Measurements from ENCODE around the gene DOCK6. TPM values are rescaled to one million over a fixed set of nuclear protein-coding genes. Genes with fewer than 3 reads are reported as not detected.
A peak's percentile ranks its signal among the peaks of the same experiment; 100 is the strongest.
"Not testable (repeated sequence)": the region's sequence is repeated elsewhere in the genome, so short reads cannot be mapped to it uniquely, and the experiment has no call there.

Gene DOCK6
- total RNA-seq, 1 experiment from 2014 or later, result 82.4 TPM

DNA sequence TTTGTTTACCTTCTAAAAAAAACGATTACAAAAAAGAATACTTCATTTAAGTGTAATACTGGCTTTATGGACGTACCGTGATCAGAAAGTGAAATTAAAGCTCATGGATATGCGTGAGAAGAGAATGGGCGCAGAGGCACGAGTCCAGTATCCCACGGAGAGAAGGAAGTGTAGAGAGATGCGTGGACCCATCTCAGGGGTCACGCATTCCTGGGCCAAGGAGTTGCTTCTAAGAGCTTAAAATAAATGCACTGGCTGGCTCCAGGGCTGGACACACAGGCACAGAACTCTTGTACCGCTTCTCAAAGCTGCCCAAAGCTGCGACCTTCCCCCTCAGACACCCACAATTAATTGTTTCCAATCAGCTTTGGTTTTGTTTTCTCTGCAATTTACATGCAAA lies 98.0 kb downstream of the DOCK6 start:
- intact Hi-C loops (cut with micrococcal nuclease), result no loop called here
- Histone ChIP-seq H3K9me2 (ENCODE audit: insufficient read depth) (no peaks in the 10 kb centered on the region), H3K9me3 (ENCODE audit: control insufficient read depth in 1 of 2, insufficient read depth in 1 of 2, low read depth in 1 of 2, low read length in 2 of 2) (no peaks in the 10 kb centered on the region), H3K4me3 (replicated peaks in 1 of 2; ENCODE audit: low read depth in 1 of 2, low read length in 2 of 2) (no peak overlapping the region), H3K79me2 (ENCODE audit: insufficient read depth, low read length) (no peaks in the 10 kb centered on the region), H3K4me2 (ENCODE audit: low read length) (no peak overlapping the region), H4K20me1 (ENCODE audit: insufficient read depth) (no peaks in the 10 kb centered on the region), H2AFZ (ENCODE audit: low read depth, low read length, poor library complexity, severe bottlenecking) (no peak overlapping the region), H3K36me3 (ENCODE audit: control insufficient read depth in 1 of 2, insufficient read depth in 2 of 2, low read length in 2 of 2) (peaks cover 0 to 3% of the 10 kb centered on the region in 2 experiments; a peak in 1 of 4 replicates), H3K27ac (ENCODE audit: low read depth, low read length) (no peak overlapping the region), H3K9ac (ENCODE audit: low read length) (no peak overlapping the region), H3K4me1 (ENCODE audit: control insufficient read depth in 1 of 2, insufficient read depth in 2 of 2, low read length in 2 of 2) (peaks cover 0 to 16% of the 10 kb centered on the region in 2 experiments; a peak in 2 of 4 replicates), H3K27me3 (ENCODE audit: insufficient read depth, low read length) (no peaks in the 10 kb centered on the region)
- TF ChIP-seq, protein P1, sequence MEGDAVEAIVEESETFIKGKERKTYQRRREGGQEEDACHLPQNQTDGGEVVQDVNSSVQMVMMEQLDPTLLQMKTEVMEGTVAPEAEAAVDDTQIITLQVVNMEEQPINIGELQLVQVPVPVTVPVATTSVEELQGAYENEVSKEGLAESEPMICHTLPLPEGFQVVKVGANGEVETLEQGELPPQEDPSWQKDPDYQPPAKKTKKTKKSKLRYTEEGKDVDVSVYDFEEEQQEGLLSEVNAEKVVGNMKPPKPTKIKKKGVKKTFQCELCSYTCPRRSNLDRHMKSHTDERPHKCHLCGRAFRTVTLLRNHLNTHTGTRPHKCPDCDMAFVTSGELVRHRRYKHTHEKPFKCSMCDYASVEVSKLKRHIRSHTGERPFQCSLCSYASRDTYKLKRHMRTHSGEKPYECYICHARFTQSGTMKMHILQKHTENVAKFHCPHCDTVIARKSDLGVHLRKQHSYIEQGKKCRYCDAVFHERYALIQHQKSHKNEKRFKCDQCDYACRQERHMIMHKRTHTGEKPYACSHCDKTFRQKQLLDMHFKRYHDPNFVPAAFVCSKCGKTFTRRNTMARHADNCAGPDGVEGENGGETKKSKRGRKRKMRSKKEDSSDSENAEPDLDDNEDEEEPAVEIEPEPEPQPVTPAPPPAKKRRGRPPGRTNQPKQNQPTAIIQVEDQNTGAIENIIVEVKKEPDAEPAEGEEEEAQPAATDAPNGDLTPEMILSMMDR (IDR thresholded peaks at IDR 0.05 in 2 of 3, conservative IDR thresholded peaks at IDR 0.05 in 1 of 3; ENCODE audit: borderline replicate concordance in 1 of 3, insufficient read depth in 1 of 3, low read depth in 2 of 3, low read length in 2 of 3), result no peak
- no peak for TF ChIP-seq ZFX (IDR thresholded peaks at IDR 0.05)
- TF ChIP-seq POLR2A (IDR thresholded peaks at IDR 0.05; ENCODE audit: borderline replicate concordance, extremely low read depth, insufficient read depth, insufficient read length), result no peak
- no peak for TF ChIP-seq SIN3A (IDR thresholded peaks at IDR 0.05; ENCODE audit: low read depth)
- no peak for TF ChIP-seq TCF7L2 (IDR thresholded peaks at IDR 0.05; ENCODE audit: borderline replicate concordance, extremely low read depth, insufficient read depth, insufficient read length)
- no peak for TF ChIP-seq JUND (IDR thresholded peaks at IDR 0.05)
- no peak for TF ChIP-seq EZH2 (IDR thresholded peaks at IDR 0.05)
- TF ChIP-seq EGR1 (IDR thresholded peaks at IDR 0.05; ENCODE audit: low read depth), result no peak
- no peak for TF ChIP-seq POLR2AphosphoS5 (IDR thresholded peaks at IDR 0.05; ENCODE audit: low read depth, low read length)
- TF ChIP-seq, protein P2, sequence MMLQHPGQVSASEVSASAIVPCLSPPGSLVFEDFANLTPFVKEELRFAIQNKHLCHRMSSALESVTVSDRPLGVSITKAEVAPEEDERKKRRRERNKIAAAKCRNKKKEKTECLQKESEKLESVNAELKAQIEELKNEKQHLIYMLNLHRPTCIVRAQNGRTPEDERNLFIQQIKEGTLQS (IDR thresholded peaks at IDR 0.05), result no peak
- no peak for TF ChIP-seq EZH2phosphoT487 (IDR thresholded peaks at IDR 0.05; ENCODE audit: borderline replicate concordance)
- no peak for TF ChIP-seq CBX3 (IDR thresholded peaks at IDR 0.05; ENCODE audit: low read depth)
- no peak for TF ChIP-seq SRF (IDR thresholded peaks at IDR 0.05; ENCODE audit: low read depth)
- TF ChIP-seq, protein P3, sequence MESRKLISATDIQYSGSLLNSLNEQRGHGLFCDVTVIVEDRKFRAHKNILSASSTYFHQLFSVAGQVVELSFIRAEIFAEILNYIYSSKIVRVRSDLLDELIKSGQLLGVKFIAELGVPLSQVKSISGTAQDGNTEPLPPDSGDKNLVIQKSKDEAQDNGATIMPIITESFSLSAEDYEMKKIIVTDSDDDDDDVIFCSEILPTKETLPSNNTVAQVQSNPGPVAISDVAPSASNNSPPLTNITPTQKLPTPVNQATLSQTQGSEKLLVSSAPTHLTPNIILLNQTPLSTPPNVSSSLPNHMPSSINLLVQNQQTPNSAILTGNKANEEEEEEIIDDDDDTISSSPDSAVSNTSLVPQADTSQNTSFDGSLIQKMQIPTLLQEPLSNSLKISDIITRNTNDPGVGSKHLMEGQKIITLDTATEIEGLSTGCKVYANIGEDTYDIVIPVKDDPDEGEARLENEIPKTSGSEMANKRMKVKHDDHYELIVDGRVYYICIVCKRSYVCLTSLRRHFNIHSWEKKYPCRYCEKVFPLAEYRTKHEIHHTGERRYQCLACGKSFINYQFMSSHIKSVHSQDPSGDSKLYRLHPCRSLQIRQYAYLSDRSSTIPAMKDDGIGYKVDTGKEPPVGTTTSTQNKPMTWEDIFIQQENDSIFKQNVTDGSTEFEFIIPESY (IDR thresholded peaks at IDR 0.05; ENCODE audit: extremely low read depth, insufficient replicate concordance, low read length), result no peak
- no peak for TF ChIP-seq SP1 (IDR thresholded peaks at IDR 0.05; ENCODE audit: low read depth)
- ATAC-seq, result no peak
- CTCF ChIA-PET, result no interaction called here
- POLR2A ChIA-PET, result no interaction called here
- BruUV-seq (replicated peaks), result TSS peak; percentile 71
- RAD21 ChIA-PET (ENCODE audit: low non-redundant PET in 1 of 2, low total read pairs in 2 of 2, uncharacterized antibody in 2 of 2, unreplicated experiment in 2 of 2), result no interaction called here
- no peak for DNase-seq (ENCODE audit: low read depth, low spot score)

DNA sequence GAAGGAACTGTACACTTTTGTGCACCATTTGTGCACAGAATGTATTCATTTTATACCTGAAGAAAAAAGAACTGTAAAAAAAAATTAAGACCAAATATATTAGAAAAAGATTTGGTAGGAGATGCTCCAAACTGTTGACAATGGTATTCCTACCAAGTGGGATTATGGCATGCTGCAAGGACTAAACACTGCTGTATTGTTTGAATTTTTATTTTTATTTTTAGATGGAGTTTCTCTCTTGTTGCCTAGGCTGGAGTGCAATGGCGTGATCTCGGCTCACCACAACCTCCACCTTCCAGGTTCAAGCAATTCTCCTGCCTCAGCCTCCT lies 101.9 kb downstream of the DOCK6 start:
- H3K9me3 ChIP-seq (ENCODE audit: control insufficient read depth in 1 of 2, insufficient read depth in 1 of 2, low read depth in 1 of 2, low read length in 2 of 2); H3K4me3 ChIP-seq (replicated peaks in 1 of 2; ENCODE audit: low read depth in 1 of 2, low read length in 2 of 2); H3K36me3 ChIP-seq (ENCODE audit: control insufficient read depth in 1 of 2, insufficient read depth in 2 of 2, low read length in 2 of 2); H3K27ac ChIP-seq (ENCODE audit: low read depth, low read length); BruUV-seq (replicated peaks); H3K9ac ChIP-seq (ENCODE audit: low read length); H4K20me1 ChIP-seq (ENCODE audit: insufficient read depth); intact Hi-C loops (cut with micrococcal nuclease); ATAC-seq; H3K27me3 ChIP-seq (ENCODE audit: insufficient read depth, low read length); CTCF ChIA-PET; H3K79me2 ChIP-seq (ENCODE audit: insufficient read depth, low read length); H3K4me2 ChIP-seq (ENCODE audit: low read length); POLR2A ChIA-PET; H3K9me2 ChIP-seq (ENCODE audit: insufficient read depth); RAD21 ChIA-PET (ENCODE audit: low non-redundant PET in 1 of 2, low total read pairs in 2 of 2, uncharacterized antibody in 2 of 2, unreplicated experiment in 2 of 2); H2AFZ ChIP-seq (ENCODE audit: low read depth, low read length, poor library complexity, severe bottlenecking); DNase-seq (ENCODE audit: low read depth, low spot score): not testable (repeated sequence)
- peaks cover 19 to 25% of the 10 kb centered on the region in 2 experiments for H3K4me1 ChIP-seq (ENCODE audit: control insufficient read depth in 1 of 2, insufficient read depth in 2 of 2, low read length in 2 of 2)
